ENCODE measurements around the gene SH3BP1. TPM values are rescaled to one million over a fixed set of nuclear protein-coding genes. Genes with fewer than 3 reads are reported as not detected.
"Not testable (repeated sequence)": the region's sequence is repeated elsewhere in the genome, so short reads cannot be mapped to it uniquely, and the experiment has no call there.

SH3BP1 gene
- total and polyA plus RNA-seq, 7 experiments from 2014 or later, result 12.9 to 157 (median 80.4) TPM

DNA sequence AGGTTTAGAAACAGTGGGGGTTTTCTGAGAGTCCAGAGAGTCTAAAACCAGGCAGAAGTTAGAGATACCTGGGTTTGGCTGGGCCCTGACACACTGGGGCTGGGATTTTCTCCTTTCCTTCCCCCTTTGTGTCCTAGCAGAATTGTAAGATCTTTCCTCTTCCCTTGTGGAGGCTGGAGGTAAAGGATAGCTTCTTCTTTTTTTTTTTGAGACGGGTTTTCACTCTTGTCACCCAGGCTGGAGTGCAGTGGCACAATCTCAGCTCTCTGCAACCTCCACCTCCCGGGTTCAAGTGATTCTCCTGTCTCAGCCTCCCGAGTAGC, 29.4 kb upstream of the SH3BP1 start:
- Histone ChIP-seq H3K27ac (ENCODE audit: low read depth, low read length) (peak overlapping the region; percentile 85), H3K4me3 (ENCODE audit: low read length) (peak overlapping the region; percentile 81), H3K4me1 (ENCODE audit: control insufficient read depth in 2 of 2, insufficient read depth in 2 of 2, low read length in 2 of 2) (peaks cover 35 to 38% of the 10 kb centered on the region in 2 donors), H3K36me3 (ENCODE audit: control insufficient read depth in 2 of 3, insufficient read depth in 3 of 3, low read length in 3 of 3) (peaks cover 0 to 19% (median 0%) of the 10 kb centered on the region in 3 experiments)
- peak overlapping the region; percentile 42 to 97 (median 92) for H3K4me3 Mint-ChIP-seq
- peak overlapping the region; percentile 60 to 98 (median 90) for H3K27ac Mint-ChIP-seq
- CTCF ChIA-PET, result interaction anchor here (0.6 to 6.0 kb wide), 5 partner anchors 17 to 76 kb away, joined by 3 to 36 read pairs (median 10); partner anchors contain the start of gene NOL12
- ATAC-seq; H3K9me3 Mint-ChIP-seq; H3K27me3 ChIP-seq (ENCODE audit: control insufficient read depth in 2 of 2, insufficient read depth in 2 of 2, low read length in 2 of 2); H3K36me3 Mint-ChIP-seq; DNase-seq; intact Hi-C loops (cut with micrococcal nuclease); H3K27me3 Mint-ChIP-seq; H3K9me3 ChIP-seq (ENCODE audit: control insufficient read depth in 2 of 3, low read length in 3 of 3): not testable (repeated sequence)
- H3K4me1 Mint-ChIP-seq, result peaks cover 25 to 59% (median 47%) of the 10 kb centered on the region in 7 donors
- POLR2A ChIA-PET, result interaction anchor here (0.5 to 5.6 kb wide), 9 partner anchors 8 to 125 kb away, joined by 3 to 74 read pairs (median 19); partner anchors contain the start of genes NOL12, PDXP and SH3BP1

- ATAC-seq (no peak), DNase-seq (no peak)
- peak overlapping the region in 8 of 9 donors; percentile 59 to 98 (median 92) for H3K27ac Mint-ChIP-seq
- no peaks in the 10 kb centered on the region for H3K27me3 Mint-ChIP-seq
- Histone ChIP-seq H3K27ac (ENCODE audit: low read depth, low read length) (peak overlapping the region; percentile 85), H3K4me3 (ENCODE audit: low read length) (no peak overlapping the region), H3K36me3 (ENCODE audit: control insufficient read depth in 2 of 3, insufficient read depth in 3 of 3, low read length in 3 of 3) (peaks cover 0 to 19% (median 0%) of the 10 kb centered on the region in 3 experiments), H3K9me3 (ENCODE audit: control insufficient read depth in 2 of 3, low read length in 3 of 3) (no peaks in the 10 kb centered on the region), H3K4me1 (ENCODE audit: control insufficient read depth in 2 of 2, insufficient read depth in 2 of 2, low read length in 2 of 2) (peaks cover 30 to 33% of the 10 kb centered on the region in 2 donors), H3K27me3 (ENCODE audit: control insufficient read depth in 2 of 2, insufficient read depth in 2 of 2, low read length in 2 of 2) (no peaks in the 10 kb centered on the region)
- H3K4me1 Mint-ChIP-seq, result peaks cover 20 to 54% (median 42%) of the 10 kb centered on the region in 7 donors
- H3K36me3 Mint-ChIP-seq, result peaks cover 0 to 3% (median 0%) of the 10 kb centered on the region in 5 donors
- no peaks in the 10 kb centered on the region for H3K9me3 Mint-ChIP-seq
- POLR2A ChIA-PET, result interaction anchor here (0.5 to 5.6 kb wide), 7 partner anchors 7 to 126 kb away, joined by 3 to 74 read pairs (median 4); partner anchors contain the start of gene SH3BP1
- intact Hi-C loops (cut with micrococcal nuclease), result no loop called here
- CTCF ChIA-PET, result interaction anchor here (0.9 to 6.0 kb wide), 7 partner anchors 13 to 75 kb away, joined by 3 to 36 read pairs (median 5); partner anchors contain the start of gene NOL12
- peak overlapping the region in 9 of 10 donors; percentile 25 to 97 (median 88) for H3K4me3 Mint-ChIP-seq
Measured at GRCh38 chr22:37610480-37611129, 28.9 kb upstream of the SH3BP1 start.

- Histone ChIP-seq H3K27ac (ENCODE audit: low read depth, low read length) (peak overlapping the region; percentile 10), H3K9me3 (ENCODE audit: control insufficient read depth in 2 of 3, low read length in 3 of 3) (no peaks in the 10 kb centered on the region), H3K4me1 (ENCODE audit: control insufficient read depth in 2 of 2, insufficient read depth in 2 of 2, low read length in 2 of 2) (peaks cover 27% of the 10 kb centered on the region in 2 donors), H3K4me3 (ENCODE audit: low read length) (no peak overlapping the region), H3K27me3 (ENCODE audit: control insufficient read depth in 2 of 2, insufficient read depth in 2 of 2, low read length in 2 of 2) (no peaks in the 10 kb centered on the region), H3K36me3 (ENCODE audit: control insufficient read depth in 2 of 3, insufficient read depth in 3 of 3, low read length in 3 of 3) (peaks cover 0 to 22% (median 3%) of the 10 kb centered on the region in 3 experiments)
- Mint-ChIP-seq H3K9me3 (no peaks in the 10 kb centered on the region), H3K36me3 (peaks cover 0 to 4% (median 0%) of the 10 kb centered on the region in 5 donors), H3K27ac (peak overlapping the region in 8 of 9 donors; percentile 25 to 94 (median 53)), H3K27me3 (no peaks in the 10 kb centered on the region), H3K4me3 (peak overlapping the region in 4 of 10 donors; percentile 16 to 60 (median 34)), H3K4me1 (peaks cover 17 to 48% (median 36%) of the 10 kb centered on the region in 7 donors)
- ATAC-seq (no peak), DNase-seq (no peak)
- ChIA-PET POLR2A (interaction anchor here (0.9 kb wide), 1 partner anchor 126 kb away, joined by 3 read pairs; no protein-coding TSS in a partner anchor), CTCF (interaction anchor here (0.6 to 1.7 kb wide), 5 partner anchors 12 to 72 kb away, joined by 3 to 5 read pairs (median 3); no protein-coding TSS in a partner anchor)
- intact Hi-C loops (cut with micrococcal nuclease), result no loop called here
Measured at GRCh38 chr22:37611207-37611606, 28.3 kb upstream of the SH3BP1 start.

DNA sequence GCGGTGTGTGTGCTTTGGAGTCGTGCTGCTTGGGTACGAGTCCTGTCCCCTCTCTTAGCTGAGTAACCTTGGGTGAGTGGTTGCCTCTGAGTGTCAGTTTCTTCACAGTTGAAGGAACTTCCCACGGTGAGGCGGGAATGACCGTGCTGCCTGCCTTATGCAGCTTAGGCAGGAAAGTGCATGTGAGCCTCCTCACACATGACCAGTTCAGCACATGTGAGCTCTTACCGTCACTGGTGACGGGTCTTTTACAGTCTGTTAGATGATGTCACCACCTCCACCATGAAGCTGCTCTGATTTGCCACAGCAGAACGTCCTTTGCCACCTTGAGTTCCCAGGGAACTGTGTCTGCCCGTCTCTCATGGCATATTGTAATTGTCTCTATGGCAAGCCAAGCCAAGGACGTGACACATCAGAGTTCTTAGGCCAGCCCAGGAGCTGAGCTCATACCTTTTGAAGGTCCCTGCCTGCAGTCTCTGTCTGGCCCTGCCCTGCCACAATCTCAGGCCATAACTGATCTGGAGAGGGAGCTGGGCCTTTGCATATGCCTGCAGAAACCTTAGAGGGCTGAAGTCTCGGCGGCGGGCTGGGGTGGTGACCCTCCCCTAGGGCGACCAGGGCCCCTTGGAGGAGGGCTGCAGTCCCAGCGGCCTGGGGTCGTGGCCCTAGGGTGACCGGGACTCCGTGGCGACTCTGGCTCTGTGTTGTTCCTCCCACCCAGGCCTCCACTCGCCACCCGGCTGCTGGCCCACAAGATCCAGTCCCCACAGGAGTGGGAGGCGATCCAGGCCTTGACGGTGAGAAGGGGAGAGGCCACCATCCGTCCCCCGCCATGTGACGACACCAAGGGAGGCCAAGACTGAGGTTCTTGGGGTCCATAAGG, 23.0 kb upstream of the SH3BP1 start:
- Mint-ChIP-seq H3K36me3 (peaks cover 0 to 19% (median 5%) of the 10 kb centered on the region in 5 donors), H3K27ac (peak overlapping the region in 1 of 9 donors; percentile 41), H3K27me3 (no peaks in the 10 kb centered on the region), H3K4me3 (no peak overlapping the region), H3K4me1 (peaks cover 0 to 9% (median under 1%) of the 10 kb centered on the region in 7 donors), H3K9me3 (no peaks in the 10 kb centered on the region)
- intact Hi-C loops (cut with micrococcal nuclease), result no loop called here
- H3K9me3 ChIP-seq (ENCODE audit: control insufficient read depth in 2 of 3, low read length in 3 of 3), result no peaks in the 10 kb centered on the region
- H3K36me3 ChIP-seq (ENCODE audit: control insufficient read depth in 2 of 3, insufficient read depth in 3 of 3, low read length in 3 of 3), result peaks cover 4 to 70% (median 10%) of the 10 kb centered on the region in 3 experiments
- H3K4me3 ChIP-seq (ENCODE audit: low read length), result no peak overlapping the region
- POLR2A ChIA-PET, result interaction anchor here (0.6 to 2.1 kb wide), 3 partner anchors 9 to 68 kb away, joined by 3 to 9 read pairs (median 3); no protein-coding TSS in a partner anchor
- CTCF ChIA-PET, result interaction anchor here (20.3 kb wide), 1 partner anchor 23 kb away, joined by 292 read pairs; the partner anchor contains the start of gene SH3BP1
- H3K27ac ChIP-seq (ENCODE audit: low read depth, low read length), result no peak overlapping the region
- no peak for DNase-seq
- no peaks in the 10 kb centered on the region for H3K27me3 ChIP-seq (ENCODE audit: control insufficient read depth in 2 of 2, insufficient read depth in 2 of 2, low read length in 2 of 2)
- H3K4me1 ChIP-seq (ENCODE audit: control insufficient read depth in 2 of 2, insufficient read depth in 2 of 2, low read length in 2 of 2), result no peaks in the 10 kb centered on the region
- ATAC-seq, result no peak

- H3K36me3 Mint-ChIP-seq, result peaks cover 0 to 19% (median 5%) of the 10 kb centered on the region in 5 donors
Measured at GRCh38 chr22:37617431-37617830, 22.0 kb upstream of the SH3BP1 start.

More at GRCh38 chr22:37617431-37617830, 22.0 kb upstream of the SH3BP1 start:
- Histone ChIP-seq H3K27ac (ENCODE audit: low read depth, low read length) (no peak overlapping the region), H3K4me1 (ENCODE audit: control insufficient read depth in 2 of 2, insufficient read depth in 2 of 2, low read length in 2 of 2) (no peaks in the 10 kb centered on the region), H3K4me3 (ENCODE audit: low read length) (no peak overlapping the region), H3K36me3 (ENCODE audit: control insufficient read depth in 2 of 3, insufficient read depth in 3 of 3, low read length in 3 of 3) (peaks cover 4 to 73% (median 10%) of the 10 kb centered on the region in 3 experiments), H3K9me3 (ENCODE audit: control insufficient read depth in 2 of 3, low read length in 3 of 3) (no peaks in the 10 kb centered on the region), H3K27me3 (ENCODE audit: control insufficient read depth in 2 of 2, insufficient read depth in 2 of 2, low read length in 2 of 2) (no peaks in the 10 kb centered on the region)
- ChIA-PET CTCF (interaction anchor here (0.9 to 20.3 kb wide), 3 partner anchors 10 to 22 kb away, joined by 3 to 292 read pairs (median 4); partner anchors contain the start of gene SH3BP1), POLR2A (interaction anchor here (0.7 to 2.1 kb wide), 5 partner anchors 7 to 69 kb away, joined by 3 to 9 read pairs (median 4); partner anchors contain the start of gene NOL12)
- DNase-seq (no peak), ATAC-seq (no peak)
- Mint-ChIP-seq H3K4me1 (peaks cover 0 to 8% (median under 1%) of the 10 kb centered on the region in 7 donors), H3K27ac (peak overlapping the region in 2 of 9 donors; percentile 19 to 55), H3K9me3 (no peaks in the 10 kb centered on the region), H3K27me3 (no peaks in the 10 kb centered on the region), H3K4me3 (no peak overlapping the region)
- intact Hi-C loops (cut with micrococcal nuclease), result no loop called here
